ENCODE results near the gene TBC1D3I.

Gene TBC1D3I

DNA sequence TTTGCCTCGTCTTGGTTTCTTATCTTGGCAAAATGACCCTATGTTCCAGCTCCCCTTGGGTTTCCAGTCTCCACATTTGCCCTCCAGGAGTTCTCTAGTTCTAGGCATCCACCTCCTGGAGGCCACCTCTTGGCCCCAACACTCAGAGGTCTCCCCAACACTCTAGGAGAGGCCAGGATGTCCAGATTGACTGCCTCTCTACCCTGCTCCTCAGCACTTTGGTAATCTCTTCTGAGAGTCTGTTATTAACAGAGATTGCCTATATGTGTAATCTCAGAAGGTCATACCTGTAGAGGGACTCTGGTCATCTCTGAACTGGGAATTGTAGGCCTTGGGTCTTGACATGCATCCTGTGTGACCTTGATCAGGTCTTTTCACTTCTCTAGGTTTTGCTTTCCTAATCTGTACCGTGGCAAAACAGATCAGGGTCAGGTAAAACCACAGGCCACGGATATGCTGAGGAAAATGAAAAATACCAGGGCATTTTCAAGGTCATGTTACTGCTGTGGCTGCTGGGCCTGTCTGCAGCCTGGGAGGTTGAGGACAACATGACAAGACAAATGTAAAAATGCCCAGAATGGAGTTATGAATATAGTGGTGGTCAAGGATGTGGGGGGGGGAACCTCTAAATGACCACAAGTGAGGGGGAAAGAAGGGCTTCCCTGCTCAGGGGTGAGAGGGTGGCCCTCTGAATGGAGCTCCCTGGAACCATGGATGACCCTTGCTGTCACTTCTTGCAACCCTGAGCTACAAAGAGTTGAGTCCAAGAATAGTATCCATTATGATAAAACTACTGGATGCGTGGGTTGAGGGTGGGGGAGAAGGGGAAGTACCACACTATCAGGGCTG lies 58.5 kb downstream of the TBC1D3I start:
- no peak for DNase-seq

DNA sequence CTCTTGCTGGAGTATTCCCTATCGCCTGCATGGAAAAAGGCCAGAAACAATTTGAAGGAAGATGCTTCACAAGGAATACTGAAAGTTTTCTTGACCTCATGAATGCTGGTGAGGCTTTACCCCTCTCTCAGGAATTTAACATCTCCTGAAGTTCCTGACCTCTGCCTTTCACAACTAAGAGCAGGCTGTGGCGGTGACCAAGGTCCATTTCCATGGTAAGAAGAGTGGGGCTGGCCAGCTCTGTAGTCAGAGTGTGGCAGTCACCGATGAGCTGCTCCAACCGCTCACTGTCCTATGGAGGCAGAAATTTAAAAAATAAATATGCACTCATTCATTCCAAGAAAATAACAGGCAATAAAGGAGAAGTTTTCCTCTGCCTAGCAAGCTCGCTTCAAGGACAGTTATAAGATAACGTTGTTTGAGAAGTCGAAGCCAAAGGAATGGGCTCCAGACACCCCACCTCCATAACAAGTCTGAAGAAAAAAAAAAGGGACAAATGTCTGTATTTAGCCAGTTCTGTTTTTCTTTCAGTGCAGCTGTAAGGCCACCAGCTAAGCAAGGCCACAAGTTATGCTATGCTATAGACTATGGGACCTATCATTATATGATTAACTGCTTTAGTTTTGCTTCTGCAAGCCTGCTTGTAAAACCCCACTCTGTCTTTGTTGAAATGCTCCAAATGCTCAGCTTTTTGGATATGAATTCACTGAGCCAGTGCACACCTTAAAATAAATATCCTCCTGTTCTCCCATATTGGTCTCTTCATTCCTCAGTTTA lies 59.5 kb downstream of the TBC1D3I start:
- DNase-seq, result no peak

Measured in NCI-H446 treated with DMSO at 0.1 percent for 48 hours (cell line).